ENCODE measurements around the gene MACROD2.

DNA sequence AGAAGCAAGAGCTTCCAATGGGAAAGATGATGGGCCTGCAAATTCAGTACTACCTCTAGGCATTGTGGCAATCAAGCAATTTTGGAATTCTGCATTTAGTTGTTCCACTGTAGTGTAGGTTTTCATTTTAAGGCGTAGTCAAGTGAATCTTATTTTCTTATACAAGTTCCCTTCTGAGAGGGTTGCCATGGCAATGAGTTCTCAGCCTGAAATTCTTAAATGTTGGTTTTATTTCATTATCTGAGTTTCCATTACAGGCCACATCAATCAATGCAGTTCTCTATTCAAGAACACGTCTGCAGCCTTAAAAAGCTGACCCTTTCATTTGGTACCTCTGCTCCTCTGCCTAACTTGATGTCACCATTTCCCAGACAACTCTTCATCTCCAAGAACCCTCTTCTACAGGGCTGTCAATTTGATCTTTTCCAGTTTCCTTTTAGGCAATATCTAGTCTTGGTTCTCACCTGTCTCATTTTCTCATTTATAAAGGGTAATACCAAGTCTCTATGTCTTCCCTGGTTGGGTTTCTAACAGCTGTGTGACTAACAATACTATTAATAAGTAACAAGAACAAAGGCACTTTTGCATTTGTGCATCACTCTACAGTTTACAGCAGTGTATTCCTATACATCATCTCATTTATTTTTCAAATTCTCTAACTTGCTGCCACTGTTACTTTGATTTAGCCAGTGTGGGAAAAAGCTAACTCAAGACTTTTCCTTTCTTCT, 1240.3 kb downstream of the MACROD2 start:
- TF ChIP-seq MAZ (IDR thresholded peaks at IDR 0.05; ENCODE audit: borderline replicate concordance, low read depth, low read length) (no peak), POLR2A (IDR thresholded peaks at IDR 0.05; ENCODE audit: low read depth, low read length) (no peak)

Data from IMR-90 (cell line).